Natural killer cell (primary cell): ENCODE measurements around the gene CPEB2. TPM values are rescaled to one million over a fixed set of nuclear protein-coding genes. Genes with fewer than 3 reads are reported as not detected.

Experiments
- ATAC-seq, 3 donors: fragments of 150-1000 bp in 2 of 3; fragments of 200-7000 bp in 1 of 3; cut with Tn5 transposase; 1 replicate in 1 of 3; 2 replicates in 2 of 3; pipeline ENCODE4 v1.10.0; 2021; ENCODE audit warnings: mild to moderate bottlenecking in 2 of 3, moderate library complexity in 2 of 3
- DNase-seq, 2 donors: peaks; one replicate each; pipeline versions ENCODE4 v3.0.0 to v3.0.0-alpha.2; 2013 to 2021; ENCODE audit warnings: mixed read lengths in 1 of 2
- H3K27ac ChIP-seq: one replicate; pipeline ENCODE4 v1.5.1; 2013; ENCODE audit warnings: mild to moderate bottlenecking, low read length
- H3K27me3 ChIP-seq: one replicate; pipeline ENCODE4 v1.6.1; 2013; ENCODE audit warnings: low read length; ENCODE audit not compliant: control insufficient read depth, insufficient read depth
- H3K36me3 ChIP-seq: one replicate; pipeline ENCODE4 v1.6.1; 2013; ENCODE audit warnings: low read length; ENCODE audit not compliant: control insufficient read depth, insufficient read depth
- H3K4me1 ChIP-seq: one replicate; pipeline ENCODE4 v1.6.1; 2013; ENCODE audit warnings: low read length; ENCODE audit not compliant: control insufficient read depth, insufficient read depth
- H3K4me3 ChIP-seq: one replicate; pipeline ENCODE4 v1.5.1; 2013; ENCODE audit warnings: low read length
- H3K9me3 ChIP-seq: one replicate; pipeline ENCODE4 v1.6.1; 2013; ENCODE audit warnings: low read length; ENCODE audit not compliant: control insufficient read depth, insufficient read depth
- H3K27ac Mint-ChIP-seq, 2 donors: one replicate each; pipeline ENCODE4 v1.8.0; 2022; ENCODE audit warnings: mild to moderate bottlenecking in 2 of 2, mixed read lengths in 2 of 2, moderate library complexity in 1 of 2
- H3K27me3 Mint-ChIP-seq, 2 donors: one replicate each; pipeline ENCODE4 v1.8.0; 2022; ENCODE audit warnings: low read depth in 2 of 2, mixed read lengths in 2 of 2
- H3K36me3 Mint-ChIP-seq: one replicate; pipeline ENCODE4 v1.8.0; 2022; ENCODE audit warnings: mixed read lengths
- H3K4me1 Mint-ChIP-seq, 2 donors: one replicate each; pipeline ENCODE4 v1.8.0; 2022; ENCODE audit warnings: mixed read lengths in 2 of 2
- H3K4me3 Mint-ChIP-seq: one replicate; pipeline ENCODE4 v1.8.0; 2022; ENCODE audit warnings: mild to moderate bottlenecking, moderate library complexity, mixed read lengths
- H3K9me3 Mint-ChIP-seq, 2 donors: one replicate each; pipeline ENCODE4 v1.8.0; 2022; ENCODE audit warnings: mixed read lengths in 2 of 2
- WGBS: methylation state at CpG from one replicate; pipeline ENCODE4 v1.1.7; 2013; ENCODE audit warnings: missing lambda C conversion rate; ENCODE audit not compliant: insufficient coverage; 5-methylcytosine and 5-hydroxymethylcytosine counted together
- intact Hi-C: fragments of 100-400 bp; cut with micrococcal nuclease; formaldehyde crosslinking; loops from one replicate; pipeline ENCODE4 v1.14.2; 2022
- total RNA-seq, 4 donors: library from RNA; stranded (reverse); fragments of 120-200 nt in 1 of 4; gene quantifications; one replicate each; pipeline versions ENCODE4 v1.2.3 to v1.2.4, GENCODE V29; 2013 to 2022
- TF ChIP-seq, protein P1 (sequence below): fragments of 200-600 bp; IDR thresholded peaks from one replicate; pipeline ENCODE4 v1.8.0; 2022; ENCODE audit warnings: antibody characterized with exemption

CPEB2 gene
- total RNA-seq, 3 donors from 2014 or later (not counting 1 experiment from before 2014, with no cell fraction given), result 24.7 to 32.5 (median 29.0) TPM

GRCh38 chr4:15088394-15089035 is 86.2 kb downstream of the CPEB2 start:
- intact Hi-C loops, result no loop called here
- Histone ChIP-seq H3K4me3 (no peak overlapping the region), H3K4me1 (no peaks in the 10 kb centered on the region), H3K9me3 (no peaks in the 10 kb centered on the region), H3K27ac (no peak overlapping the region), H3K27me3 (no peaks in the 10 kb centered on the region), H3K36me3 (no peaks in the 10 kb centered on the region)
- no peak for ATAC-seq
- Mint-ChIP-seq H3K4me3 (no peak overlapping the region), H3K9me3 (no peaks in the 10 kb centered on the region), H3K27ac (no peak overlapping the region), H3K4me1 (no peaks in the 10 kb centered on the region), H3K36me3 (no peaks in the 10 kb centered on the region), H3K27me3 (peaks cover 8 to 22% of the 10 kb centered on the region in 2 donors)
- TF ChIP-seq, protein P1, sequence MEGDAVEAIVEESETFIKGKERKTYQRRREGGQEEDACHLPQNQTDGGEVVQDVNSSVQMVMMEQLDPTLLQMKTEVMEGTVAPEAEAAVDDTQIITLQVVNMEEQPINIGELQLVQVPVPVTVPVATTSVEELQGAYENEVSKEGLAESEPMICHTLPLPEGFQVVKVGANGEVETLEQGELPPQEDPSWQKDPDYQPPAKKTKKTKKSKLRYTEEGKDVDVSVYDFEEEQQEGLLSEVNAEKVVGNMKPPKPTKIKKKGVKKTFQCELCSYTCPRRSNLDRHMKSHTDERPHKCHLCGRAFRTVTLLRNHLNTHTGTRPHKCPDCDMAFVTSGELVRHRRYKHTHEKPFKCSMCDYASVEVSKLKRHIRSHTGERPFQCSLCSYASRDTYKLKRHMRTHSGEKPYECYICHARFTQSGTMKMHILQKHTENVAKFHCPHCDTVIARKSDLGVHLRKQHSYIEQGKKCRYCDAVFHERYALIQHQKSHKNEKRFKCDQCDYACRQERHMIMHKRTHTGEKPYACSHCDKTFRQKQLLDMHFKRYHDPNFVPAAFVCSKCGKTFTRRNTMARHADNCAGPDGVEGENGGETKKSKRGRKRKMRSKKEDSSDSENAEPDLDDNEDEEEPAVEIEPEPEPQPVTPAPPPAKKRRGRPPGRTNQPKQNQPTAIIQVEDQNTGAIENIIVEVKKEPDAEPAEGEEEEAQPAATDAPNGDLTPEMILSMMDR, result no peak
- DNase-seq, result no peak
- 94% methylated on average over 3 of the region's 4 CpGs for WGBS

DNA sequence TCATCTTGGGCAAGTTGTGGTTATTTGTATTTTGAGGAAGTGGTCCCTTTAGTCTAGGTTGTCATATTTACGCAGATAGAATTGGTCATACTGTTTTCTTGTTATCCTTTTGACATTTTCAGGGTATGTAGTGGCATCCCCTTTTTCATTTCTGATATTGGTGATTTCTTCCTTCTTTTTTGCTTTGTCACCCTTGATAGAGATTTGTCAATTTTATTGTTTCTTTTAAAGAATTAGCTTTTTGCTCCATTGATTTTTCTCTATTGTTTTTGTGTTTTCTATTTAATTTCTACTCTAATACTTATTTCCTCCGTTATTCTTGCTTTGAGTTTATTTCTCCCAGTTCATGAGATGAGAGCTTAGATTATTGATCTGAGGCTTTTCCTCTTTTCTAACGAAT is 87.7 kb downstream of the CPEB2 start:
- H3K4me3 ChIP-seq, result no peak overlapping the region
- H3K27ac ChIP-seq, result no peak overlapping the region
- intact Hi-C loops, result no loop called here
- TF ChIP-seq, protein P1, result no peak
- no peak for DNase-seq
- no peak overlapping the region for H3K4me3 Mint-ChIP-seq
- no peaks in the 10 kb centered on the region for H3K9me3 ChIP-seq
- H3K27me3 ChIP-seq, result no peaks in the 10 kb centered on the region
- no peaks in the 10 kb centered on the region for H3K36me3 ChIP-seq
- H3K4me1 Mint-ChIP-seq, result no peaks in the 10 kb centered on the region
- no peaks in the 10 kb centered on the region for H3K9me3 Mint-ChIP-seq
- H3K4me1 ChIP-seq, result no peaks in the 10 kb centered on the region
- H3K27ac Mint-ChIP-seq, result no peak overlapping the region
- H3K36me3 Mint-ChIP-seq, result no peaks in the 10 kb centered on the region
- WGBS, result 83% methylated on average over 2 of the region's 3 CpGs
- H3K27me3 Mint-ChIP-seq, result peaks cover 8 to 22% of the 10 kb centered on the region in 2 donors
- no peak for ATAC-seq

DNA sequence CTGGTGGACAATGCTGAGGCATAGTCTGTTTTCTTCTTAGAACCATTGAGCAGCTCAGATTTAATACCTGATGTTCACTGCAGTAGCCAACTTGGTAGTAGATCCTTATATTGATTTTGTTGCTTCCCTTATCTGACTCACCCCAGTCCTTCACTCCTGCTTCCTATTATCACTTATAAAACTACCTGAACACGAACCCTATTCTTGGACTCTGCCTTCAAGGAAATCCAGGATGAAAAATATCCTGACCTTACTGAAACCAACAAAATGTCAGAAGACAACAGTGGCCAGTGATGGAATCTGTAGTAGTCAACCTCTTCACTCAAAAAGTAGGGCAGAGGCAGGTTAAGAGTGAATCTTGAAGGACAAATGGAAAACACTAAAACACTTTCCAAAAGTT is 98.1 kb downstream of the CPEB2 start:
- Histone ChIP-seq H3K4me1 (no peaks in the 10 kb centered on the region), H3K9me3 (no peaks in the 10 kb centered on the region), H3K27me3 (no peaks in the 10 kb centered on the region), H3K27ac (no peak overlapping the region), H3K4me3 (no peak overlapping the region), H3K36me3 (no peaks in the 10 kb centered on the region)
- TF ChIP-seq, protein P1, result no peak
- no peaks in the 10 kb centered on the region for H3K4me1 Mint-ChIP-seq
- intact Hi-C loops, result no loop called here
- no peak overlapping the region for H3K4me3 Mint-ChIP-seq
- no peak for DNase-seq
- peaks cover 0 to 2% of the 10 kb centered on the region in 2 donors for H3K9me3 Mint-ChIP-seq
- ATAC-seq, result no peak
- peaks cover 0 to 7% of the 10 kb centered on the region in 2 donors for H3K27me3 Mint-ChIP-seq
- WGBS, result 71% methylated on average over 1 of the region's 1 CpG
- H3K27ac Mint-ChIP-seq, result no peak overlapping the region
- H3K36me3 Mint-ChIP-seq, result no peaks in the 10 kb centered on the region
